GM18517 (cell line): ENCODE data around the gene SLC2A4RG.

Experiments
- ATAC-seq: cut with Tn5 transposase; IDR thresholded peaks from one replicate; pipeline ENCODE4 v1.9.1; 2021; ENCODE audit warnings: mild to moderate bottlenecking, moderate library complexity; ENCODE audit not compliant: unreplicated experiment

SLC2A4RG gene

DNA sequence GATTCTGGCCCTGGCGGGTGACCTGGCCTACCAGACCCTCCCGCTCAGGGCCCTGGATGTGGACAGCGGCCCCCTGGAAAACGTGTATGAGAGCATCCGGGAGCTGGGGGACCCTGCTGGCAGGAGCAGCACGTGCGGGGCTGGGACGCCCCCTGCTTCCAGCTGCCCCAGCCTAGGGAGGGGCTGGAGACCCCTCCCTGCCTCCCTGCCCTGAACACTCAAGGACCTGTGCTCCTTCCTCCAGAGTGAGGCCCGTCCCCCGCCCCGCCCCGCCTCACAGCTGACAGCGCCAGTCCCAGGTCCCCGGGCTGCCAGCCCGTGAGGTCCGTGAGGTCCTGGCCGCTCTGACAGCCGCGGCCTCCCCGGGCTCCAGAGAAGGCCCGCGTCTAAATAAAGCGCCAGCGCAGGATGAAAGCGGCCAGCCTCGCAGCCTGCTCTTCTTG is 868 bp upstream of the SLC2A4RG start:
- no peak for ATAC-seq

DNA sequence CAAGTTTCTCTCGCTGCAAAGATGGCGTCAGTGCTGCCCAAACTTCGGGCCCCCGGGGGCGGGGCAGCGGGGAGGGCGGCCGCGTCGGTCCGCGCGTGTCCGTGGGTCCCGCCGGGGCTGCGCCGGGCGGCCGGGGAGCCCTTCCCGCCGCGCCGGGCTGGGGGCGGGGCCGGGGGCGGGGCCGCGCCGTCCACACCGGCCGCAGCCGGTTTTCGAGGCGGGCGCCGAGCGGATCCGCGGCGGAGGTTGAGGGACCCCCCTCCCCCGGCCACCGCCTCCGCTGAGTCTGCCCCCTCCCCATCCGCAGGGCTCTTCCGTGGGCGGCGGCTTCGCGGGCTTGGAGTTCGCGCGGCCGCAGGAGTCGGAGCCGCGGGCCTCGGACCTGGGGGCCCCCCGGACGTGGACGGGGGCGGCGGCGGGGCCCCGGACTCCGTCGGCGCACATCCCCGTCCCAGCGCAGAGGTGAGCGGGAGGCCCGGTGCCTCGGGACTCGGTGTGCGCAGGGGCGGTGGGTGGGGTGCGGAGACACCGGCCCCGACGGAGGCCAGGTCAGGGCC is 572 bp downstream of the SLC2A4RG start:
- no peak for ATAC-seq

DNA sequence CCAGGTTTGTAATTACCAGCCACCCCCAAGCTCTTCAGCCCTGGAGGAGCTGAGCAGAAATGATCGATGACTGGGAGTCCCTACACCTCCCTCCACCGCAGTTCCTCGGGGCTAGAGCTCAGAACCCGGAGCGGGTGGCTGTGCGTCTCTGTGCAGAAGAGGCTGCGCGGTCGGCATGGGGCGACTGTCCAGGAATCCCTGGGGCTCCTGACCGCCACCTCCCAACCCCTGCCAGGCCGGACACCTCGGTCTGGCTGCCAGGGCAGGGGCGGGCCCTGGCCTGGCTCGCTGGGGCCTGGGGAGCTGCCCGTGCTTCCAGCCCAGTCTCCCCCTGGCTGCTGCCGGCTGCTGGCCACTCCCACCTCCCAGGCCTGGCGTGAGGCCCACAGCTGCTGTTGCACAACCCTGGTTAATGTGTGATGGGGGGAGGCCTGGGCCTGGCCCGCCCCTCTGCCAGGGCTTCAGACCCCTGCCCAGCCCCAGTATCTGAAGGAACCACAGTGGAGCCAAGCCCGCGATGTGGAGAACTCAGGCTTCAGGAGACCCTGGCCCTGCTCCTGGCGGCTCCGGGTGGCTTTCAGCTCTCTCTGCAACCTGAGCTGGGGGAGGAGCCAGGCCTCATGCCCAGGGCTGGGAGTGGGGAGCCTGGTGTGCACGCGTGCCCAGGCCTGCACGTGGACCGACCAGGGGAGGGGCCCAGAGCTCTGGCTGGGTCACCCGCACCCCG is 1.2 kb downstream of the SLC2A4RG start:
- no peak for ATAC-seq

DNA sequence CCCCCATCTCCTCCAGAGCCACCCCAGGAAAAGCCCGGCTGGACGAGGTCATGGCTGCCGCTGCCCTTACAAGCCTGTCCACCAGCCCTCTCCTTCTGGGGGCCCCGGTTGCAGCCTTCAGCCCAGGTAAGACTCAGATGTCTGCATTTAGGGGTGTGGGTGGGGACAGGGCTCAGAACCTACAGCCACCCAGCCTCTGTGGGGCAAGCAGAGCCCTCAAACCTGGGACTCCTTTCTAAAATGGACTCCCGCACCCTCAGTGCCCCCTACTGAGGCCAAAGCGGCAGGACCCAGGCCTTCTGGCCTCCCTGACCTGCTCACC is 1.7 kb downstream of the SLC2A4RG start:
- no peak for ATAC-seq

DNA sequence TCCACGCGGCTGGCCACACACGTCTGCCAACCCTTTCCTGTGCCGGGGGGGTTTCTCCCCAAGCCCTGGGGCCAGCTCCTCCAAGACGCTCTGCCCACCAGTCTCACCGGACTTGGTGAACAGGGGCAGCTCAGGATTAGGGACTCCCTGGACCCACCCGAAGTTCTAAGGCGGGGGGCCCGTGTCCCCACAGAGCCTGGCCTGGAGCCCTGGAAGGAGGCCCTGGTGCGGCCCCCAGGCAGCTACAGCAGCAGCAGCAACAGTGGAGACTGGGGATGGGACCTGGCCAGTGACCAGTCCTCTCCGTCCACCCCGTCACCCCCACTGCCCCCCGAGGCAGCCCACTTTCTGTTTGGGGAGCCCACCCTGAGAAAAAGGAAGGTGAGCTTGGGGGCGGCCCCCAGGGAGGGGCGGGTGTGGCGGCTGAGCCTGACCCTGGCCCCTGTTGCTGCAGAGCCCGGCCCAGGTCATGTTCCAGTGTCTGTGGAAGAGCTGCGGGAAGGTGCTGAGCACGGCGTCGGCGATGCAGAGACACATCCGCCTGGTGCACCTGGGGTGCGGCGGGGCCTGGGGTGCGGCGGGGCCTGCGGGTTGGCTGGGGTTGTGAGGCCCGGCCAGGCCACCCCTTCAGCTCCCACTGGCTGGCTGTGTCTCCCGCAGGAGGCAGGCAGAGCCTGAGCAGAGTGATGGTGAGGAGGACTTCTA is 2.3 kb downstream of the SLC2A4RG start:
- ATAC-seq: no peak

DNA sequence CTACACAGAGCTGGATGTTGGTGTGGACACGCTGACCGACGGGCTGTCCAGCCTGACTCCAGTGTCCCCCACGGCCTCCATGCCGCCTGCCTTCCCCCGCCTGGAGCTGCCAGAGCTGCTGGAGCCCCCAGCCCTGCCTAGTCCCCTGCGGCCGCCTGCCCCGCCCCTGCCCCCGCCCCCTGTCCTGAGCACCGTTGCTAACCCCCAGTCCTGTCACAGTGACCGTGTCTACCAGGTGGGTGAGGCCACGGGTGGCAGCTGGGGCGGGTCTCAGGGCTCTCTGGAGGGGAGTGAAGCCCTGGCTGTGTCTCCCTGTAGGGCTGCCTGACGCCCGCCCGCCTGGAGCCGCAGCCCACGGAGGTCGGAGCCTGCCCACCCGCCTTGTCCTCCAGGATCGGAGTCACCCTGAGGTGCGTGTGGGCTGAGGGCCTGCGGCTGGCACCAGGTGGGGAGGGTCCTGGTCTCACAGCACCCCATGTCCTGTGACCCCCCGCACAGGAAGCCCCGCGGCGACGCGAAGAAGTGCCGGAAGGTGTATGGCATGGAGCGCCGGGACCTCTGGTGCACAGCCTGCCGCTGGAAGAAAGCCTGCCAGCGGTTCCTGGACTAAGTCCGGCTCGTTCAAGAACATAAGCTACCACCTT is 2.9 kb downstream of the SLC2A4RG start:
- ATAC-seq: no peak

DNA sequence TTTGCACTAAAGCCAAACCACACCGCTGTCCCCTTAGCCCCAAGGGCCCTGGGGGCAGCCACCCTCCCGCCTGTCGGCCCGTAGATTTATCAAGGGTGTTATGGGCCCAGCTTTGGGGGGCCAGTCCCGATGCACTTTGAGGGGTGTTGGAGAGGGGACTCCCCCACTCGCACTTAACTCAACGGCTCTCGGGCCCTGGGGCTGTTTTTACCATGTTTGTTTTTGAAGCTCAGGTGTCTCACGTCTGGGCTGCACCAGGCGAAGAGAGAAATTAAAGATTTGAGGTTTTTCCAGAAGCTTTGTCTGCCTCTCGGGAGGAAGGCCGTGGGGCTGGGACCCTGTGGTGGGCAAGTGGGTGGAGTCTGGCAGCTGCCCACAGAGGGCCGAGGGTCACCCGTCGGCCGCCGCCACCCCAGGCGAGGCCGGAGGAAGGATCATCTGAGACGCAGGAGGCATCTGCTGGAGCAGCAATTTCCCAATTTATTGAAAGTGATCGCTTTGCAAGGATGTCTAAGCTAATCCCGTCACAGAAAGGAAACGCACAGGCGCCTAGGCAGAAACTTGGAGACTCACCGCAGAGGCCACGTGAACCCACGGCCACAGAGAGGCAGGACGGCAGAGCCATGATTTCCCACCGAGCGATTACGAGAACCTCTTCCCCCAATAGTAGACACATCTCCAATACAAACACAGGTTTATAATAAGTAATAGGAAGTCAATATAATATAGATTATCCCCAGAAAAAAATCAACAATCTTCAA is 3.8 kb downstream of the SLC2A4RG start:
- ATAC-seq: no peak

DNA sequence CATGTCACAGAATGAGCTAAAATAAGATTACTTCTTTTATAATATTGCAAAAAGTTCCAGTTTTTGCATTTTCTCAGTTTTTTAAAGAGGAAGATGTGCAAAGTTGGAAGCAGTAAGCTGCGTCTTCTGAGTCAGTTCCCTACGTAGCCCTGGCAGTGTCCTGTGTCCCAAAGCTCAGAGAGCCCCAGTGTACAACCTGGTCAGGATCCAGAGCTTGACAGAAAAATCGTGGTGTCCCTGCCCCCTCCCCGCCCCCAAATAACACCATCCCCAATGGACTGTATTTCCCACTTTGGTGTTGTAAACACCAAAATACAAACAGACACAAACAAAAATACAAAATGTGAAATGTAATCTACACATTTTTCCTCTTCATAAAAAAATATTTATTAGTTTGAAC is 4.6 kb downstream of the SLC2A4RG start:
- no peak for ATAC-seq

DNA sequence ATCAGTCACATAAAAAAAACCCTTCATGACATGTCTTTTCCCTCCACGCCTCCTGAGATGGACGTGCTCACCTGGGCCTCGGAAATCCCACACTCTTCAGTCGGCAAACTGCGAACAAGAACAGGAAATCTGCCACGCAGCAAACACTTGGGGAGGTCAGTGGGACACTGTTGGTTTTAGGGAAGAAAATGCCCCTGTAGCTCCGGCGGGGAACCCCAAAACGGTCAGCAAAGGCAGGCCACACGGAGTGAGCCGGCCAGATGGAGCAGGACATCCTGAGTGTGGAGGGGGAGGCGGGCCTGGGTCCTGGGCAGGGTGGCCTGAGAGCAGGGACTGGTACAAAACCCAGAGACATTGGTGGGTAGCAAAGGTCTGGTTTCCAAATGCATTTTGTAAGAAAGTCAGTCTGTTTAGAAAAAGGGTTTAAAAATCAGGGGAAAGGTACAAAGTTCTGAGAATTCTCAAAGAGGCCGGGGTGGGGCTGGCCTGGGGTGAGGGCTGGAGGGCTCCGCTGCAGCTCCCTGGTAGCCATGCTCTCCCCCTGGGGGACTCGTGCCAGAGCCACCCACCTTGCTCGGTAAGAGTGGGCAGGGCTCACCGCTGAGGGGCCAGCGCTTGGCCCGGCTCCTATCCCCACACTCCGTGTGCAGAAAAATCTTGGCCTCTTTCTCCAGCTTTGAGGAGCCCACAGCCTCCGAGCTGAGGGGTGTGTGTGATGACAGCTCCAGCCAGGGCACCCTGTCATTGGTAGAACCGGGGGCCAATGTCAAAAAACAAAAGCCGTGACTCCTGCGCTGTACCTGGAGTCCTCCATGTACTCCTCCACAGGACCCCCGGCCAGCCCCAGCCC is 5.2 kb downstream of the SLC2A4RG start:
- ATAC-seq: no peak

DNA sequence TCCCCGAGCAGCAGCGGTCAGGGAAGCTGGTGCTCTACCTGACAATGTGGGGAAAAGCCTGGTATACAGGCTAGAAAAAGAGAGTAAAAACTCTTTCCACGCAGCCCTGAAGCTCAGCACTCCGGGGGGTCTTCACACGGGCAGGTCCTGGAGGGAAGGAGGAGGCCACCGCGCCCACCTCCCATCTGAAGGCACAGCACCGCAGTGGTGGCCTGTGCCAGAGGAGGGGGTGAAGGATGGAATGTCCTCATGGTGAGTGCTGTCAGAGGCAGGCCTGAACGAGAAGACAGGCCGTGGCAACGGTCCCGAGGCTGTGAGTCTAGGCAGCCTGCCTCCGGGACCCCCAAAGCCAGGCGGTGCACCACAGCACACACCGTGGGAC is 5.8 kb downstream of the SLC2A4RG start:
- no peak for ATAC-seq

DNA sequence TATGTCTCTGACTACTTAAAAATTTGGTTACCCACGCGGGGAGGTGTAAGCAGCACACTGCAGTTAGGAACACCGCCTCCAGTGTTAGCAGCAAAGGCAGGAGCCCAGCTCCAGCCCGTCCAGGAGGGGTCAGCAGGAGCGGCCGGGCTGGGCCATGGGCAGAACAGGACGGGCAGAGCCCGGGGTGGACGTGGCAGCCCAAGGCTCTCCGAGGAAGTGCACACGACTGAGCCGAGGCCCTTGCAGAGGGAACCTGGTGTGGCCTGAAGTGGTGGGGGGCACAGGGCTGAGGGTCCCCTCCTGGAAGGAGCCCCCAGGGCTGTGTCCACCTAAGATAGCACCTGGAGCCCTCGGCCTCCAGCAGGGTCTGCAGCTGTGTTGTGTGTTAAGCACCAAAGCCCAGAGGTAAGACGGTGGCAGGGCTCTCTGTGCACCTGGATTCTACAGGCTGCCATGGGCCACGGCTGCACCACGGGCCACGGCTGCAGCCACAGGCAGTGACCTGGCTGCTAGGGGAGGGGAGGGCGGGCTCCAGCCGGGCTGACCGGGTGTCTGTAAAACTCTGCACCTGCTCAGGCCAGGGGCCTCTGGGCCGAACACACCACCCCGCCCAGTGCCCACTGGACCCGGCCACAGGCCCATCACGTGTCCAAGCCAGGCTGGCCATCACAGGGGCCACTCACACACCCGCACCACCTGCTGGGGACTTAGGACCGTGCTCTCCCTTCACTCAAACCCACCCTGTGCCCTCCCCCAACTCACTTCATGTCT is 6.6 kb downstream of the SLC2A4RG start:
- ATAC-seq: no peak

DNA sequence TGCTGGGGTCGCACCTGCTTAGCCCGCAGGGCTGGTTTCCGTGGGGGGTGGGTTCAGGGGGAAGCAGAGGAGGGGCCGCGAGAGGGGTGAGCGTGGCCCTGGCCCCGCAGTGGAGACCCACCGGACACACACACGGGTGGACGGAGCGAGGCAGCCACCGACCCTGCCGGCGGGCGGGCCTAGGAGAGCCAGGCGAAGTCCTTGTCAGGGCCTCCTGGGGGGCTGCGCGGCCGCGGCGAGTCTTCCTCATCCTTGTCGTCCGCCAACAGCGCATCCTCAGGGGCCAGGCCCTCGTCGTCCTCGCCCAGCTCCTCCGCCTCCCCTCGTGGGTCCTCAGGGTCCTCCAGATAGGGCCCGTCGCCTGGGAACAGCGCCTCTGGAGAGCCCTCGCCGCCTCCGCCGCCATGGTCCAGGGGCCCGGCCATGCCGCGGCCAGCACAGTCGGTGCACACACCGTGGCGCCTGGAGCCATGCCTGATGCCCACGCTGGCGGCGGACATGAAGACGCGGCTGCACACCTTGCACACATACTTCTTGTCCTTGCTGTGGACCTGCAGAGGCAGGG is 7.3 kb downstream of the SLC2A4RG start:
- ATAC-seq: no peak

DNA sequence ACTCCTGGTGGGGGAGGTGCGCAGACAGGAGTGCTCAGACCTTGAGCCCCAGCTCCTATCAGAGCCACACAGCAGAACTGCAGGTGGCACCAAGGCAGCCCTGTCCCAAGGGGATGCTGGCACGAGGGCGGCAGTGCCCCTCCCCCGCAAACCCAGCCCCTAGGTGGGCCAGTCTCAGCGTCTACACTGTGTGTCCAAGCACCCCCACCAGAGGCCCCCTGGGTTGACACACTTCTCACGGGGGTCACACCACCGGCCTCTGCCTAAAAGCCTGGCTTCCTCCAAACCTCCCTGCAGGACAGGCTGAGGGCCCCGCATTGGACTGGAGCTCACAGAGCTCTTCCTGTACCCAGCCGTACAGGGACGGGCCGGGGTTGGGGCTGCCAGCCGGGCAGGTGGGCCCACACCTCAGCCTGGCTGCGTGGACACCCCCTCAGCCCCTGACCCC is 8.1 kb downstream of the SLC2A4RG start:
- no peak for ATAC-seq

DNA sequence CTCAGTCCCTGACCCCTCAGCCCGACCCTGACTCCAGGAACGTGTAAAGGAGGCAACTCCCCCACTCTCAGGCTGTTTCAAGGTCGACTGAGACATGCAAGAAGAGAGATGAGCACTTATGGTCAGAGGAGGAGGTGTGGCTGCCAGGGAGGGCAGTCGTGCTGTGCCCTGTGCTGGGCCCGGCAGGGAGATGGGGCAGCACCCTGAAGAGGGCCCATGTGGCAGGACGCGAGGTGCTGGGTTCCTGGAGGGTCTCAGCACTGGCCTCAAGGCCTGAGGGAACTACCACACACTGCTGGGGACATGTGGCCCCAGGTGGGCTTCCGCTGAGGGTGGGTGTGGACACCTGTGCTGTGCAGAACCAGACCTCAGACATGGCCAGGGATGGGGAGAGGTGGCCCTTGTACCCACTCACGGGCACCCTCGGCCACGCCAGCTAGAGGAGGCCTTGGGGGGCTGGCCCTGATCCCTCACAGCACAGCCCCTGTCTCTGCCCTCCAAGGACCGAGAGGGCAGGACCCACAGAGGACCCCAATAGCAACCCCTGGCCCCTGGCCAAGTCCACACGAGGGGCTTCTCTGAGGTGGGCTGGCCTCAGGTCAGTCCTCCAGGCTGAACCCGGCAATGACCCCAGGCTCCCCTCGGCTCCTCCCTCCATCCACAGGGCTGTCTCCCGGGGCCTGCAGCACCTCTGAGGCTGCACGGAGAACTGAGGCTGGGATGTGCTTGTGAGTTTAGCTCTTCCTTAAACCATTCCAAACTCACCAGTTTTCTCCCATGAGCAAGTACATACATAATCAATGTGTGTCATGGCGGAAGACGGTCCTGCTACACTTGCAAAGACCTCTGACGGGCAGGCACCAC is 8.7 kb downstream of the SLC2A4RG start:
- ATAC-seq: no peak

DNA sequence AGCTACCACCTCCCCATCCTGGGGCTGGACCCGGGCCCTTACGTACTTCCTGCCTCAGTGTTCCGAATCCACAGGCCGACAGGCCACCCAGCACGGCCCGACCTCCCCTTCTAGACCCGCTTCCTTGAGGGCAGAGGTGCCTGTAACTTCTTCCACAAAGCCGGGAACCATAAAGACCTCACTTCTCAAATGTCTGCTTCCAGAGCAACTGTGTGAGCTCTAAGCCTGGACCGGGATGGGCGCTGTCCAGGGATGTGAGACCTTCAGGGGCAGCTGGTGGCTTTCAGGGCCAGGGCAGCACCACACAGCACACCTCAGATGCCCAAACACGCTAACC is 9.3 kb downstream of the SLC2A4RG start:
- no peak for ATAC-seq

DNA sequence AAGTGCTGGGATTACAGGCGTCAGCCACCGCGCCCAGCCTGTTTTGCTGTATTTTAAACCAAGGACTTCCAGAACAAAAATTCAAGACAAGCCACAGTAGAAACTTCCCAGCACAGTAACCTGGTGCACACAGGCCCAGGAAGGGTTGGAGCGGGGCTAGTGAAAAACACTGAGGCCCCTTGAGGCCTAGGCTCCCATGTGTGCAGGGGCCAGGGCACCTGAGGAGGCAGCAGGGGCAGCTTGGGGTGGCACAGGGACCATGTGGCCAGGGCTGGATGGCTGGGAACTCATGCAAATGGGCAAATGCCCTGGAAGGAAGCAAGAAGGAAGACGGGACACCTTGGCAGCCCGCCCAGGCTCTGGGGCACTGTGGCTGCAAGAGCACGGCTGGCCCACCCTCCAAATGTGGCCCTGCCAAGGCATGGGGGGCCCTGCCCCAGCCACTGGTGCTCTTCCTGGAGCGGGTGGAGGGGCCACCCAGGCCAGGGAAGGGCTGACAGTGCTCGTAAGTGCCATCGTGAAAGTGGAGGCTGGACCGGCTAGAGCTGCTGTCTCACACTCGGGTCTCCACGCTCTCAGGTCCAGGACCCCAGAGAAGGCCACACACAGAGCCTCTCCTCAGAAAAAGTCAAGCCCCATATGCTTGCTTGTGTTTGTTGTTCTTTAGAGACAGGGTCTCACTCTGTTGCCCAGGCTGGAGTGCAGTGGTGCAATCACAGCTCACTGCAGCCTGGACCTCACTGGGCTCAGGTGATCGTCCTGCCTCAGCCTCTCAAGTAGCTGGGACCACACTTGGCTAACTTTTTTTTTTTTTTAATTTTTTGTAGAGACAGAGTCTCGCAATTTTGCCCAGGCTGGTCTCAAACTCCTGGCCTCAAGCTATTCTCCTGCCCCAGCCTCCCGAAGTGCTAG is 10.3 kb downstream of the SLC2A4RG start:
- ATAC-seq: no peak

DNA sequence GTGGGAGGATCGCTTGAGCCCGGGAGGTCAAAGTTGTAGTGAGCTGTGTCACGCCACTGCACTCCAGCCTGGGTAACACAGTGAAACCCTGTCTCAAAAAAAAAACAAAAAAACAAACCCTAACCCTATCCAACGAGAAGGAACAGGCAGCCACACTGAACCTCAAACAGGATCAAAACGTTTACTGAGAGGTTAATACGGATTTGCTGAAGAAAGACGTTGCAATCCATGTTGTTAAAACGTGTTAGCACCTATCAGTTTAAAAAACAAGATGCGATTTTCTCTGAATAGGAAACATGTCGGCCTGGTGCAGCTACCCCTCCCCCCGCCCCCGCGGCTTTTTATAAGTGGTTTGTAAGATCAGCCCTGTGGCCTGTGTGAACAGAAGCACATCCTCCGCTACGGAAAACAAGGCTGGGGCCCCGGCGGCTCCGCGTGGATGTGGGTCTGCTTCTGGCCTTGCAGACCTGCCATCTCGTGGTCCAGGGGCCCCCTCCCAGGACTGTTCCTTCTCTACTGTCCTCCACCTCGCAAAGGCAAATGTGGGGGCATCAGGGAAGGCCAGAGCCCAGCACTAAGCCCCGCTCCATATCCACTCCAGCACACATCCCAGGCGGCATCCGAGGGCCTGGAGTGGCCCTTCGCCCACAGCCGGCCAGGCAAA is 11.4 kb downstream of the SLC2A4RG start:
- no peak for ATAC-seq
